Activated CD8-positive, alpha-beta T cell treated with anti-CD3 and anti-CD28 coated beads, Interleukin-2, amount 10 ng/mL, durations not matched to agents 7 days and 5 days (primary cell): ENCODE data around the gene LSAMP. TPM values are rescaled to one million over a fixed set of nuclear protein-coding genes. Genes with fewer than 3 reads are reported as not detected.
"Not testable (repeated sequence)": the region's sequence is repeated elsewhere in the genome, so short reads cannot be mapped to it uniquely, and the experiment has no call there.

Experiments
- ATAC-seq: fragments of 150-1000 bp; cut with Tn5 transposase; one replicate; pipeline ENCODE4 v1.10.0; 2021; ENCODE audit warnings: moderate library complexity
- CTCF ChIA-PET: fragments of 350-600 bp; sonication (Branson Sonifier 250); formaldehyde crosslinking; loops from one replicate; lab custom pipeline; 2021; ENCODE audit warnings: antibody characterized with exemption; lab: Charles Lee
- POLR2A ChIA-PET: fragments of 350-600 bp; sonication (Branson Sonifier 250); formaldehyde crosslinking; loops from one replicate; lab custom pipeline; 2021; ENCODE audit warnings: antibody characterized with exemption; lab: Charles Lee
- DNase-seq: peaks from one replicate; pipeline ENCODE4 v3.0.0-alpha.2; 2020
- H3K27ac Mint-ChIP-seq: one replicate; pipeline ENCODE4 v1.8.0; 2021; ENCODE audit warnings: mild to moderate bottlenecking, mixed read lengths
- H3K27me3 Mint-ChIP-seq: one replicate; pipeline ENCODE4 v1.8.0; 2021; ENCODE audit warnings: low read depth, mixed read lengths
- H3K36me3 Mint-ChIP-seq: one replicate; pipeline ENCODE4 v1.8.0; 2021; ENCODE audit warnings: low read depth, mixed read lengths
- H3K4me1 Mint-ChIP-seq: one replicate; pipeline ENCODE4 v1.8.0; 2021; ENCODE audit warnings: low read depth, mixed read lengths
- H3K4me3 Mint-ChIP-seq: one replicate; pipeline ENCODE4 v1.8.0; 2021; ENCODE audit warnings: mild to moderate bottlenecking, mixed read lengths
- H3K9me3 Mint-ChIP-seq: one replicate; pipeline ENCODE4 v1.8.0; 2022; ENCODE audit warnings: mixed read lengths; ENCODE audit not compliant: insufficient read depth
- total RNA-seq, 2 experiments: library from RNA; stranded (reverse); gene quantifications; one replicate each; pipeline ENCODE4 v1.2.3, GENCODE V29; 2021

LSAMP gene
- total RNA-seq, 2 experiments from 2014 or later: not detected

- H3K27me3 Mint-ChIP-seq: peaks cover 14% of the 10 kb centered on the region
- POLR2A ChIA-PET: no interaction called here
These were observed 584.0 kb downstream of the LSAMP start for GRCh38 chr3:115861166-115861733.

DNA sequence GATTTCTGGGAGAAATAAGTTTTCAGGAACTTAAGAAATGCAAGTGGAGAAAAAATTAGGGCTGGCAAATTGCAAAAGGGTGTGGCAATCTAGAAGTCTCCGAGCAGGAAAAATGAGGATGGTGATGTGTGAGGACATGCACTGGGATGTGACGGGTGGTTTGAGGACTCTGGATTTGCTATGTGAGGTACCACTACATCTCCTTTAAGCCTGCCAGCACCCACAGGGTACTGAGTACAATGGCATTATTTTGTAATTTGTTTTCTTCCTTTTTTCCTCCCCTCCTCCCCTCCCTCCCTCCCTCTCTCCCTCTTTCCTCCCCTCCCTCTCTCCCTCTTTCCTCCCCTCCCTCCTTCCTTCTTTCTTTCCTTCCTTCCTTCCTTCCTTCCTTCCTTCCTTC, 584.5 kb downstream of the LSAMP start:
- ChIA-PET CTCF (no interaction called here), POLR2A (no interaction called here)
- H3K27ac Mint-ChIP-seq: no peak overlapping the region
- no peaks in the 10 kb centered on the region for H3K4me1 Mint-ChIP-seq
- no peak for DNase-seq
- no peaks in the 10 kb centered on the region for H3K36me3 Mint-ChIP-seq
- no peak for ATAC-seq
- H3K9me3 Mint-ChIP-seq: no peaks in the 10 kb centered on the region
- H3K27me3 Mint-ChIP-seq: peaks cover 14% of the 10 kb centered on the region
- H3K4me3 Mint-ChIP-seq: no peak overlapping the region

More at GRCh38 chr3:115861166-115861733, 584.0 kb downstream of the LSAMP start:
- DNase-seq (no peak), ATAC-seq (no peak)
- H3K4me3 Mint-ChIP-seq: no peak overlapping the region
- H3K9me3 Mint-ChIP-seq: no peaks in the 10 kb centered on the region
- H3K27ac Mint-ChIP-seq: no peak overlapping the region
- no peaks in the 10 kb centered on the region for H3K36me3 Mint-ChIP-seq
- H3K4me1 Mint-ChIP-seq: no peaks in the 10 kb centered on the region
- CTCF ChIA-PET: no interaction called here

DNA sequence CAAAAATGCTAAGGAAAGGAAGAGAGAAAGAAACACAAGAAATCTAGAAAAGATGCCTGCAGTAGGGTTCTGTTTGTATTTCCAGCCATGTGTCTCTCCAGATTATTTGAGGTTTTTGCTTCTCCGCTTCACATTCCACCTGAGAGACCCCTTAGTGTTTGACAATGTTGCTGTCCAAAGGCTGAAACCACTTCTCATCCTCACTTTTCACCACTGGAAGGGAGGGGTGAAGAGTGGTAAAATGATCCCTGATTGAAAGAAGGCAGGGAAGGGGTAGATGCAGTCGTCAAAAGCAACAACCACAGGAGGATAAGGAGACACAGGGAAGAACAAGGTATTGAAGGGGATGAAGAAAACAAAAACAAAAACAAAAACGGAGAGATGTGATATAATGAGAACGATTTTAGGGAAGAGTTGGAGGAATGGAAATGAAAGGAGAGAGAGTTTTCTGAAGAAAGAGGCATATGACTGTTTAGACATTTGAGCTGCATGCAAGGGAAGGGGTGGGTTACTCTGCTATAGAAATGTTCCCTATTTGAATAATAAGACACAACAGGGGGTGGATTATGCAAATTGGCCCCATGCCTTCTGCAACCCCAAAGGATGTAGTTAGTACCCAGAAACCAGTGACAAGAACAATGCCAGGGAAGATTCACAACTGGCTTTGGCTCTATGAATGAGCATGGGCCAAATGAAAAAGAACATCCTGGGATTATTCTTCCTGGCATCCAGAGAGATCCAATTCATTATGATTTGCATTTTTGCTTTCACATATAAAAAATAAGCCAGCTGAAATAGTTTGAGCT, 586.1 kb downstream of the LSAMP start:
- POLR2A ChIA-PET: no interaction called here
- H3K4me3 Mint-ChIP-seq: no peak overlapping the region
- no peaks in the 10 kb centered on the region for H3K36me3 Mint-ChIP-seq
- no peaks in the 10 kb centered on the region for H3K4me1 Mint-ChIP-seq
- ATAC-seq (no peak), DNase-seq (no peak)
- H3K27me3 Mint-ChIP-seq: peaks cover 14% of the 10 kb centered on the region
- no peak overlapping the region for H3K27ac Mint-ChIP-seq
- no peaks in the 10 kb centered on the region for H3K9me3 Mint-ChIP-seq
- CTCF ChIA-PET: no interaction called here

DNA sequence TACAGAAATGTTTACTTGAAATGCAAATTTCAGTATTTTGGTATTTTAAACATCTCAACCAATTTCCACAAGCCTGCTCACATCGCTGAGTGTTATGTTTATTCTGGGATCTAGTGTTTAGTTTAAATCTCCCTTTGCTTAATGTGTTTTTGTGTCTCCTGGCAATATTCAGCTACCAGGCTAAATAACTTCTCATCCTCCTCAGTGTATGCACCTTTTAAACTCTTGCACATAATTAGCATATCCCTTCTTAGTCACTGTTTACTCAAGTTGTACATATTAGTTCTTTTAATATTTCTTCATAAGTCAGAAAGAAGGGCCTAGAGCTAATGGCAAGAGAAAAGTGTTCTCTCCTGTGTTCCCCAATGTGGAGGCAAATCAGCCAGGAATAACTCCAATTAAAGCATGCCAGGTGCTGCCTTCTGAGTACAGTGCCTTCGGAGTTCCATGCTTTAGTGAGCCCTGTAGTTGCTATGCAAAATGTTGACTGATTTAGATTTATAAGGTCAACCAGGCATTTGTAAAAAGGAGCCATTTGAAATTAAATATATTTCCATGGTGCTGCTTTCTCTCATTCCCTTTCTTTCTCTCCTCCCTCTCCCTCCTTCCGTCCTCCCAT, 587.7 kb downstream of the LSAMP start:
- ATAC-seq (no peak), DNase-seq (no peak)
- Mint-ChIP-seq H3K27ac (no peak overlapping the region), H3K4me3 (no peak overlapping the region), H3K4me1 (no peaks in the 10 kb centered on the region), H3K36me3 (no peaks in the 10 kb centered on the region), H3K27me3 (peaks cover 19% of the 10 kb centered on the region), H3K9me3 (no peaks in the 10 kb centered on the region)
- POLR2A ChIA-PET: no interaction called here
- CTCF ChIA-PET: no interaction called here

DNA sequence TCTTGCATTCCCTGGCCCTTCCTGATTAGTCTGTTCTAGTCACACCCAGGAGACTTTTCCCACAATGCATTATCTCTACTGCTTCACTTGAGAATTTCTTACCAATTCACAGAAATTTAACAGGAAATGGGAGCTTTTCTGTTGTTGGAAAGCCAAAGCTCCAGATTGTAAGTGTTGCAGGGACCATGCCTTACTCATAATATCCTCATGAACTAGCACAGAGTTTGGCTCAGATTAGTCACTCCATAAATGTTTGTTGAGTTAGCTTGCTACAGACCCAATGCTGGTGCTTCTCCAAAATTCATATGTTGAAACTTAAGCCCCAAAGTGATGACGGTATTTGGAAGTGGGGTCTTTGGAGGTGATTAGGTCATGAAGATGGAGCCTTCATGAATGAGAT, 589.4 kb downstream of the LSAMP start:
- no peaks in the 10 kb centered on the region for H3K9me3 Mint-ChIP-seq
- ATAC-seq: no peak
- no peaks in the 10 kb centered on the region for H3K4me1 Mint-ChIP-seq
- H3K27ac Mint-ChIP-seq: no peak overlapping the region
- H3K36me3 Mint-ChIP-seq: no peaks in the 10 kb centered on the region
- no peak overlapping the region for H3K4me3 Mint-ChIP-seq
- CTCF ChIA-PET: no interaction called here
- peaks cover 14% of the 10 kb centered on the region for H3K27me3 Mint-ChIP-seq
- DNase-seq: no peak
- POLR2A ChIA-PET: no interaction called here

DNA sequence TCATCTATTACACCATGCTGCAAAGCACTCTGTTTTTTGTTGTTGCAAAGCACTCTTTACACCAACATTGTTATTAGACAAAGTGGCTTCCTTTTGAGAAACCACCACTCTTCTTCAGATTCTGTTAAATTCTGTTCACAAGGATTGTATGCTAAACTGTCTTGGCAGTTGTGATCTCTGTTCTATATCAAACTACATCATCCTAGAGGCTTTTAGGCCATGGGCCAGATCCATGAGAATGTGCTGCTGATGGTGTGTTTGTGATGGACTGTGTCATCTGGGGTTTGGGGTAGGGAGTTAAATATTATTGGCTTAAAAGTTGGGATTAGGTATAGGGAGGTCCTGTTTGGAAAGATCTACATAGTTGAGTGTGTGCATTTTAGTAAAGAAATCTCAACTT, 592.2 kb downstream of the LSAMP start:
- Mint-ChIP-seq H3K36me3 (no peaks in the 10 kb centered on the region), H3K4me3 (no peak overlapping the region), H3K4me1 (no peaks in the 10 kb centered on the region), H3K27me3 (peaks cover 13% of the 10 kb centered on the region), H3K27ac (no peak overlapping the region), H3K9me3 (no peaks in the 10 kb centered on the region)
- POLR2A ChIA-PET: interaction anchor here (0.8 kb wide), 1 partner anchor 1140 kb away, joined by 3 read pairs; no protein-coding TSS in a partner anchor
- CTCF ChIA-PET: no interaction called here
- DNase-seq: no peak
- ATAC-seq: no peak

- ATAC-seq (no peak), DNase-seq (no peak)
- Mint-ChIP-seq H3K36me3 (no peaks in the 10 kb centered on the region), H3K4me3 (no peak overlapping the region), H3K27ac (no peak overlapping the region), H3K4me1 (no peaks in the 10 kb centered on the region), H3K27me3 (peaks cover 13% of the 10 kb centered on the region), H3K9me3 (no peaks in the 10 kb centered on the region)
- POLR2A ChIA-PET: no interaction called here
- CTCF ChIA-PET: no interaction called here
These were observed 593.0 kb downstream of the LSAMP start for GRCh38 chr3:115852278-115852677.

DNA sequence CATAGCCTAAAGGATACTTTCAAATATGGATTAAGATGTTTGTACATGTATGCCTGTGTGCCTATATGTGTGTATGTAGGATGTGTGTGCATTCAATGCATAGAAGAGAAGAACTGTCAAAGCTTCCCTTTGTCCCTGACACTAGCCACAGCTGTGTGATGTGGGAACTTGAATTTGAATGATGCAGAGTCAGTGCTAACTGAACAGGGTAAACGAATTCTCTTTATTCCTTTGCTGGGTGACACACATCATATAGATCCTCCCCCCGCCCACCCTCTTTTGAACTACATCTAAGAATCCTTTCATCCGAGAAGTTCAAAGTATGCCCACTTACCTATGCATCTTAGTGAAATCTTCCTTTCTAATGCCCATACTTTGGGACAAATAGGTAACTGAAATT, 593.7 kb downstream of the LSAMP start:
- H3K4me3 Mint-ChIP-seq: no peak overlapping the region
- no peaks in the 10 kb centered on the region for H3K4me1 Mint-ChIP-seq
- no peak overlapping the region for H3K27ac Mint-ChIP-seq
- CTCF ChIA-PET: no interaction called here
- peaks cover 13% of the 10 kb centered on the region for H3K27me3 Mint-ChIP-seq
- POLR2A ChIA-PET: no interaction called here
- ATAC-seq: no peak
- H3K9me3 Mint-ChIP-seq: no peaks in the 10 kb centered on the region
- DNase-seq: no peak
- no peaks in the 10 kb centered on the region for H3K36me3 Mint-ChIP-seq

DNA sequence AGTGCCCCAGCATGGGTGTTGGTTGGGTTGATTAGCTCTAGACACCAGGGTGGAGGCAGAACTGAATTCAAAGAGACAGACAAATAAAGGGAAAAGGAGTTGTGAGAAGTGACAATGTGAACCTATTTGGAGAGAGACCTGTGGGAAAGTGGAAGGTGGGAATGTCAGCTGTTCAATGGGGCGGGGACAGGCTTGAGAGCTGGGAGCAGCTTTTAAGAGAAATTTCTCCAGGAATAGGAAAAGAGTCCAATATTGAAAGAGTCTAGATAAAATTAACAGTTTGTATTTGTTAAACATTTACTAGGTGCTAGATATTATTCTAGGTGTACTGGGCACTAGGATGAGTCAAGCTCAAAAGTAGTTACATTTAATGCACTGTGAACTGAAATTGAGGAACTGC, 596.6 kb downstream of the LSAMP start:
- no peak for DNase-seq
- ChIA-PET CTCF (no interaction called here), POLR2A (no interaction called here)
- H3K27ac Mint-ChIP-seq: no peak overlapping the region
- H3K9me3 Mint-ChIP-seq: no peaks in the 10 kb centered on the region
- H3K27me3 Mint-ChIP-seq: peaks cover 11% of the 10 kb centered on the region
- no peaks in the 10 kb centered on the region for H3K36me3 Mint-ChIP-seq
- H3K4me1 Mint-ChIP-seq: no peaks in the 10 kb centered on the region
- H3K4me3 Mint-ChIP-seq: no peak overlapping the region
- ATAC-seq: no peak

GRCh38 chr3:115845986-115846385, 599.3 kb downstream of the LSAMP start:
- ChIA-PET POLR2A (no interaction called here), CTCF (no interaction called here)
- no peaks in the 10 kb centered on the region for H3K4me1 Mint-ChIP-seq
- ATAC-seq (no peak), DNase-seq (no peak)
- no peaks in the 10 kb centered on the region for H3K9me3 Mint-ChIP-seq
- peaks cover 4% of the 10 kb centered on the region for H3K27me3 Mint-ChIP-seq
- H3K36me3 Mint-ChIP-seq: no peaks in the 10 kb centered on the region
- no peak overlapping the region for H3K4me3 Mint-ChIP-seq
- no peak overlapping the region for H3K27ac Mint-ChIP-seq

DNA sequence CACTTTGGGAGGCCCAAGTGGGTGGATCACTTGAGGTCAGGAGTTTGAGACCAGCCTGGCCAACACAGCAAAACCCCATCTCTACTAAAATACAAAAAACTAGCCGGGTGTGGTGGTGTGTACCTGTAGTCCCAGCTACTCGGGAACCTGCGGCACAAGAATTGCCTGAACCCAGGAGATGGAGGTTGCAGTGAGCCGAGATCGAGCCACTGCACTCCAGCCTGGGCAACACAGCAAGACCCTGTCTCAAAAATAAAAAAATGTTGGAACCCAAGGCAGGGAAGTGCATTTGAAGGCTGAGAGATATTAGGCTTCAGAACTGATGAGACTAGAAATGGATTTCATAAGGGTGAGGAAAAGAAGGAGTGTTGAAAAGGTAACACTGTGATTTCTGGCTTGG, 600.6 kb downstream of the LSAMP start:
- H3K27me3 Mint-ChIP-seq, H3K36me3 Mint-ChIP-seq, H3K4me3 Mint-ChIP-seq, CTCF ChIA-PET, DNase-seq, H3K27ac Mint-ChIP-seq, ATAC-seq, H3K9me3 Mint-ChIP-seq, H3K4me1 Mint-ChIP-seq, POLR2A ChIA-PET: not testable (repeated sequence)

DNA sequence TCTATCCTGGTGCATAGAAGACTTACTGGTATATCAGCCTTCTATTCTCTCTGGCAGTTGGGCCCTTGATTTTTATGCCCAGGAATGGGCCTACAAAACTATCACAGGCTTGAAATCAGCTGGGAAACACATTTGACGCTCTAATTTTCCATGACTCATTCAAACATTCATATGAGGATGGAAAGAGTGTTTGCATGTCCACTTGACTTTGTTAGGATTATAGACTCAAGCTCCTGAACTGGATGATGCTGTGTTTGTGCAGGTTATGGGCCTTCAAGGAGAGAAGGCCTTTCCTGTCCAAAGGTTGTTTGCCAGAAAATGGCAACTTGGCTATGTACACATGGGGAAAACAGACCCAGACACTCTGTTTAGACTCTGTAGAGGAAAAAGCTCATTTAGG, 602.1 kb downstream of the LSAMP start:
- no peaks in the 10 kb centered on the region for H3K4me1 Mint-ChIP-seq
- no peaks in the 10 kb centered on the region for H3K9me3 Mint-ChIP-seq
- ChIA-PET POLR2A (no interaction called here), CTCF (no interaction called here)
- no peak for DNase-seq
- H3K4me3 Mint-ChIP-seq: no peak overlapping the region
- no peak overlapping the region for H3K27ac Mint-ChIP-seq
- H3K27me3 Mint-ChIP-seq: no peaks in the 10 kb centered on the region
- H3K36me3 Mint-ChIP-seq: no peaks in the 10 kb centered on the region
- ATAC-seq: no peak
